ENCODE measurements around the gene SLC44A4.

- TF ChIP-seq CREB1 (CRISPR knock-in tag; IDR thresholded peaks at IDR 0.05) (no peak), ZNF232 (CRISPR knock-in tag; IDR thresholded peaks at IDR 0.05) (no peak), E2F1 (CRISPR knock-in tag; IDR thresholded peaks at IDR 0.05) (no peak), CREM (CRISPR knock-in tag; IDR thresholded peaks at IDR 0.05) (no peak)
- TF ChIP-seq, protein P1, sequence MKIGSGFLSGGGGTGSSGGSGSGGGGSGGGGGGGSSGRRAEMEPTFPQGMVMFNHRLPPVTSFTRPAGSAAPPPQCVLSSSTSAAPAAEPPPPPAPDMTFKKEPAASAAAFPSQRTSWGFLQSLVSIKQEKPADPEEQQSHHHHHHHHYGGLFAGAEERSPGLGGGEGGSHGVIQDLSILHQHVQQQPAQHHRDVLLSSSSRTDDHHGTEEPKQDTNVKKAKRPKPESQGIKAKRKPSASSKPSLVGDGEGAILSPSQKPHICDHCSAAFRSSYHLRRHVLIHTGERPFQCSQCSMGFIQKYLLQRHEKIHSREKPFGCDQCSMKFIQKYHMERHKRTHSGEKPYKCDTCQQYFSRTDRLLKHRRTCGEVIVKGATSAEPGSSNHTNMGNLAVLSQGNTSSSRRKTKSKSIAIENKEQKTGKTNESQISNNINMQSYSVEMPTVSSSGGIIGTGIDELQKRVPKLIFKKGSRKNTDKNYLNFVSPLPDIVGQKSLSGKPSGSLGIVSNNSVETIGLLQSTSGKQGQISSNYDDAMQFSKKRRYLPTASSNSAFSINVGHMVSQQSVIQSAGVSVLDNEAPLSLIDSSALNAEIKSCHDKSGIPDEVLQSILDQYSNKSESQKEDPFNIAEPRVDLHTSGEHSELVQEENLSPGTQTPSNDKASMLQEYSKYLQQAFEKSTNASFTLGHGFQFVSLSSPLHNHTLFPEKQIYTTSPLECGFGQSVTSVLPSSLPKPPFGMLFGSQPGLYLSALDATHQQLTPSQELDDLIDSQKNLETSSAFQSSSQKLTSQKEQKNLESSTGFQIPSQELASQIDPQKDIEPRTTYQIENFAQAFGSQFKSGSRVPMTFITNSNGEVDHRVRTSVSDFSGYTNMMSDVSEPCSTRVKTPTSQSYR (CRISPR knock-in tag; IDR thresholded peaks at IDR 0.05), result no peak
- TF ChIP-seq, protein P2, sequence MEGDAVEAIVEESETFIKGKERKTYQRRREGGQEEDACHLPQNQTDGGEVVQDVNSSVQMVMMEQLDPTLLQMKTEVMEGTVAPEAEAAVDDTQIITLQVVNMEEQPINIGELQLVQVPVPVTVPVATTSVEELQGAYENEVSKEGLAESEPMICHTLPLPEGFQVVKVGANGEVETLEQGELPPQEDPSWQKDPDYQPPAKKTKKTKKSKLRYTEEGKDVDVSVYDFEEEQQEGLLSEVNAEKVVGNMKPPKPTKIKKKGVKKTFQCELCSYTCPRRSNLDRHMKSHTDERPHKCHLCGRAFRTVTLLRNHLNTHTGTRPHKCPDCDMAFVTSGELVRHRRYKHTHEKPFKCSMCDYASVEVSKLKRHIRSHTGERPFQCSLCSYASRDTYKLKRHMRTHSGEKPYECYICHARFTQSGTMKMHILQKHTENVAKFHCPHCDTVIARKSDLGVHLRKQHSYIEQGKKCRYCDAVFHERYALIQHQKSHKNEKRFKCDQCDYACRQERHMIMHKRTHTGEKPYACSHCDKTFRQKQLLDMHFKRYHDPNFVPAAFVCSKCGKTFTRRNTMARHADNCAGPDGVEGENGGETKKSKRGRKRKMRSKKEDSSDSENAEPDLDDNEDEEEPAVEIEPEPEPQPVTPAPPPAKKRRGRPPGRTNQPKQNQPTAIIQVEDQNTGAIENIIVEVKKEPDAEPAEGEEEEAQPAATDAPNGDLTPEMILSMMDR (IDR thresholded peaks at IDR 0.05), result no peak
- TF ChIP-seq, protein P3, sequence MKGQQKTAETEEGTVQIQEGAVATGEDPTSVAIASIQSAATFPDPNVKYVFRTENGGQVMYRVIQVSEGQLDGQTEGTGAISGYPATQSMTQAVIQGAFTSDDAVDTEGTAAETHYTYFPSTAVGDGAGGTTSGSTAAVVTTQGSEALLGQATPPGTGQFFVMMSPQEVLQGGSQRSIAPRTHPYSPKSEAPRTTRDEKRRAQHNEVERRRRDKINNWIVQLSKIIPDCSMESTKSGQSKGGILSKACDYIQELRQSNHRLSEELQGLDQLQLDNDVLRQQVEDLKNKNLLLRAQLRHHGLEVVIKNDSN (CRISPR knock-in tag; IDR thresholded peaks at IDR 0.05), result no peak
Measured at GRCh38 chr6:31861150-31861549, 17.6 kb downstream of the SLC44A4 start.

All from WTC11 (cell line).